CD4-positive, alpha-beta T cell (primary cell): ENCODE measurements around the gene ADAMTS17. TPM values are rescaled to one million over a fixed set of nuclear protein-coding genes. Genes with fewer than 3 reads are reported as not detected.

Source experiments
- ATAC-seq: fragments of 200-7000 bp; cut with Tn5 transposase; one replicate; pipeline ENCODE4 v1.10.0; 2022; ENCODE audit warnings: mild to moderate bottlenecking; ENCODE audit not compliant: poor library complexity
- CTCF ChIA-PET: fragments of 350-600 bp; sonication (Branson Sonifier 250); formaldehyde crosslinking; loops from one replicate; lab custom pipeline; 2021; ENCODE audit warnings: antibody characterized with exemption, inconsistent platforms; lab: Charles Lee
- POLR2A ChIA-PET: fragments of 350-600 bp; sonication (Branson Sonifier 250); formaldehyde crosslinking; loops from one replicate; lab custom pipeline; 2021; ENCODE audit warnings: antibody characterized with exemption, inconsistent platforms; lab: Charles Lee
- DNase-seq, 14 experiments: peaks; one replicate each; pipeline ENCODE4 v3.0.0-alpha.2; 2013 to 2020; ENCODE audit warnings: mixed read lengths in 2 of 14
- H3K27ac ChIP-seq, 2 donors: one replicate each; pipeline versions ENCODE4 v1.5.1 to v1.7.0; 2013; ENCODE audit warnings: low read length in 2 of 2, low read depth in 1 of 2, mild to moderate bottlenecking in 1 of 2
- H3K27me3 ChIP-seq, 2 experiments: 1 replicate in 1 of 2; 2 replicates in 1 of 2; pipeline versions ENCODE4 v1.6.1 to v1.7.0; 2013; ENCODE audit warnings: low read length in 2 of 2, control low read depth in 1 of 2, mild to moderate bottlenecking in 1 of 2, moderate library complexity in 1 of 2; ENCODE audit not compliant: insufficient read depth in 2 of 2, control insufficient read depth in 1 of 2
- H3K36me3 ChIP-seq: one replicate; pipeline ENCODE4 v1.6.1; 2013; ENCODE audit warnings: low read length, control low read depth; ENCODE audit not compliant: insufficient read depth
- H3K4me1 ChIP-seq: one replicate; pipeline ENCODE4 v1.6.1; 2013; ENCODE audit warnings: low read length, control low read depth; ENCODE audit not compliant: insufficient read depth
- H3K4me3 ChIP-seq: one replicate; pipeline ENCODE4 v1.5.1; 2013; ENCODE audit warnings: mild to moderate bottlenecking, low read length, moderate library complexity
- H3K9me3 ChIP-seq, 2 experiments: 1 replicate in 1 of 2; 2 replicates in 1 of 2; pipeline versions ENCODE4 v1.6.1 to v1.7.0; 2013; ENCODE audit warnings: low read length in 2 of 2, mild to moderate bottlenecking in 2 of 2, control low read depth in 1 of 2, moderate library complexity in 1 of 2; ENCODE audit not compliant: control insufficient read depth in 1 of 2, insufficient read depth in 1 of 2
- H3K27ac Mint-ChIP-seq: one replicate; pipeline ENCODE4 v1.8.0; 2020; ENCODE audit warnings: mixed read lengths
- H3K27me3 Mint-ChIP-seq: one replicate; pipeline ENCODE4 v1.8.0; 2021; ENCODE audit warnings: mixed read lengths
- H3K36me3 Mint-ChIP-seq: one replicate; pipeline ENCODE4 v1.8.0; 2021; ENCODE audit warnings: low read depth, mixed read lengths
- H3K4me1 Mint-ChIP-seq: one replicate; pipeline ENCODE4 v1.8.0; 2021; ENCODE audit warnings: low read depth, mixed read lengths
- H3K4me3 Mint-ChIP-seq: one replicate; pipeline ENCODE4 v1.8.0; 2020; ENCODE audit warnings: mild to moderate bottlenecking, mixed read lengths
- H3K9me3 Mint-ChIP-seq: one replicate; pipeline ENCODE4 v1.8.0; 2020; ENCODE audit warnings: mixed read lengths
- intact Hi-C, 2 experiments: fragments of 100-400 bp; cut with DNase I in 1 of 2; cut with micrococcal nuclease in 1 of 2; formaldehyde crosslinking; loops; one replicate each; pipeline versions ENCODE4 v1.15.1 to v1.9.0; 2023 to 2025; cut with DNase I, micrococcal nuclease
- total RNA-seq, 174 experiments: library from RNA in 2 of 174; stranded (reverse) in 2 of 174; gene quantifications; one replicate each; pipeline ENCODE4 v1.2.3 and lab custom pipeline; 2021 to 2026
- TF ChIP-seq, protein P1 (sequence below): fragments of 200-600 bp; IDR thresholded peaks from one replicate; pipeline ENCODE4 v1.8.0; 2022; ENCODE audit warnings: antibody characterized with exemption, mild to moderate bottlenecking

The ADAMTS17 gene
- total RNA-seq, 2 experiments from 2014 or later: 9.9 to 13.2 TPM

DNA sequence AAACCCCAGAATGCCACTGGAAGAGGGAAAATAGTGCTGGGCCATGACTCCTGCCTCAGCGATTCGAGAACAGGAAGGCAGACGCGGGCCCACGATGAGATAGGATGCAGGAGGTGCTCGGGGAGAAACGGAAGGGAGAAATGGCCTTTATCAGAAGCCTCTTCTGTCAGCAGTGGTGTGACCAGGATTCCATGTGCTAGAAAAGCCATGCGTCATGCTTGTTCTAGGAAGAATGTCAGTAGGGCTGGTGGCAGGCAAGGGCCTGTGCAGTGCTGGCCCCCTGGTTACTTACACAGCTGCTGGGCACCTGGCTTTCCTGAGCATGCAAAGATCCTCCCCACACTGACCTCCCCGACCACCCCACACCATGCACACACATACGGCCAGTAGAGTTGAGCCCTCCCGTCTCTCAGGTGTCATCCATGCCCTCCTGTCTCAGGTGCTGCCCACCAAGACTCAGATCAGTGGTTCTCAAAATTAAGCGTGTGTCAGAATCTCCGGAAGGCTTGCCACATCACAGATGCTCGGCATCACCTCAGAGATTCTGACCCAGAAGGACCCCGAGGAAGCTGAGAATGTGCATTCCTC is 106.7 kb downstream of the ADAMTS17 start:
- Histone ChIP-seq H3K4me1 (peaks cover 4% of the 10 kb centered on the region), H3K27ac (no peak overlapping the region), H3K4me3 (no peak overlapping the region), H3K9me3 (peaks cover 0 to 3% of the 10 kb centered on the region in 2 experiments), H3K27me3 (no peaks in the 10 kb centered on the region), H3K36me3 (no peaks in the 10 kb centered on the region)
- ChIA-PET CTCF (no interaction called here), POLR2A (no interaction called here)
- TF ChIP-seq, protein P1, sequence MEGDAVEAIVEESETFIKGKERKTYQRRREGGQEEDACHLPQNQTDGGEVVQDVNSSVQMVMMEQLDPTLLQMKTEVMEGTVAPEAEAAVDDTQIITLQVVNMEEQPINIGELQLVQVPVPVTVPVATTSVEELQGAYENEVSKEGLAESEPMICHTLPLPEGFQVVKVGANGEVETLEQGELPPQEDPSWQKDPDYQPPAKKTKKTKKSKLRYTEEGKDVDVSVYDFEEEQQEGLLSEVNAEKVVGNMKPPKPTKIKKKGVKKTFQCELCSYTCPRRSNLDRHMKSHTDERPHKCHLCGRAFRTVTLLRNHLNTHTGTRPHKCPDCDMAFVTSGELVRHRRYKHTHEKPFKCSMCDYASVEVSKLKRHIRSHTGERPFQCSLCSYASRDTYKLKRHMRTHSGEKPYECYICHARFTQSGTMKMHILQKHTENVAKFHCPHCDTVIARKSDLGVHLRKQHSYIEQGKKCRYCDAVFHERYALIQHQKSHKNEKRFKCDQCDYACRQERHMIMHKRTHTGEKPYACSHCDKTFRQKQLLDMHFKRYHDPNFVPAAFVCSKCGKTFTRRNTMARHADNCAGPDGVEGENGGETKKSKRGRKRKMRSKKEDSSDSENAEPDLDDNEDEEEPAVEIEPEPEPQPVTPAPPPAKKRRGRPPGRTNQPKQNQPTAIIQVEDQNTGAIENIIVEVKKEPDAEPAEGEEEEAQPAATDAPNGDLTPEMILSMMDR: no peak
- no peak for DNase-seq
- no peaks in the 10 kb centered on the region for H3K9me3 Mint-ChIP-seq
- no peak overlapping the region for H3K27ac Mint-ChIP-seq
- no peaks in the 10 kb centered on the region for H3K36me3 Mint-ChIP-seq
- intact Hi-C loops: no loop called here
- peaks cover 5% of the 10 kb centered on the region for H3K4me1 Mint-ChIP-seq
- no peak for ATAC-seq
- no peak overlapping the region for H3K4me3 Mint-ChIP-seq
- H3K27me3 Mint-ChIP-seq: no peaks in the 10 kb centered on the region

DNA sequence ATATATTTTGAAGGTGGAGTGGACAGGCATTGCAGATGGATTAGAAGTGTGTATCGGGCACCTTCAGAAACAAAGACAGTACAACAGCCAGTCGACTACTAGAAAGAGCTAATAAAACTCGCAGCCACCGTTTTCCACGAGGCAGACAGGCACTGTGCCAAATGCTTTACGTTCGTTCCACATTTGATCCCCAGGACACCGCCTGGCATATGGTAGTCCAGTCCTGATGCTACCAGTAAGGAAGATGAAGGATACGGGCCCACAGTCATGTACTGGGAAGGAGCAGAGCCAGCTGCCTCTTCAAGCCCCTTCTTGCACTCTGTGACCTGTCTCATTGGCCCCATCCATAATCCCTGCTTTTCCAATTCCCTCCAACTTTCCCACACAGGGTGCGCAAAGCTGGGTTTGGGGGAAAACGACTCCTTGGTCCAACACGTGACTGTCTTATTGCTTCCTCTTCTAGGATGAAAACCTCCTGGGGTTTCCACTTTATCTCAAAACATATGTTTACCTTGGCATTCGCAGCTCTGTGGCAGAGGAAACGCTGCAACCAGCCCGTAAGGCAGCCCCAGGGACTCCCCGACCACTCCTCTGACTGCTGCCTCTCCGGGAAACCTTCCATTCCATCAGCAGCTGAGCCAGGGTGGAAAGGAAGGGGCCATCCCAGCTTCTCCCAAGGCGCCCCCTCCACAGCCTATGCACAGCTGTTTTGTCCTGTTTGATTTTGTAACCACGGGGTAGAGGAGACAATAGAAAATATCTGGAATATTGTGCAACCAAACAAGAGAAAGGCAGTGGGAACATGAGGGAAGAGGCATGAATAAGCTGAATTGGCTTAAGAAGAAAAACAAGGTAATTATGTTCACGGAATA is 107.4 kb downstream of the ADAMTS17 start:
- Histone ChIP-seq H3K4me3 (no peak overlapping the region), H3K27ac (no peak overlapping the region), H3K27me3 (no peaks in the 10 kb centered on the region), H3K9me3 (no peaks in the 10 kb centered on the region), H3K36me3 (no peaks in the 10 kb centered on the region), H3K4me1 (peaks cover 11% of the 10 kb centered on the region)
- Mint-ChIP-seq H3K27ac (no peak overlapping the region), H3K4me3 (no peak overlapping the region), H3K27me3 (no peaks in the 10 kb centered on the region), H3K36me3 (no peaks in the 10 kb centered on the region), H3K4me1 (peaks cover 13% of the 10 kb centered on the region), H3K9me3 (no peaks in the 10 kb centered on the region)
- ChIA-PET POLR2A (no interaction called here), CTCF (no interaction called here)
- TF ChIP-seq, protein P1: no peak
- intact Hi-C loops: loop anchor here in 1 of 2 experiments (5.0 kb wide), 1 partner anchor 93 kb away; no protein-coding TSS in a partner anchor
- DNase-seq (no peak), ATAC-seq (no peak)

DNA sequence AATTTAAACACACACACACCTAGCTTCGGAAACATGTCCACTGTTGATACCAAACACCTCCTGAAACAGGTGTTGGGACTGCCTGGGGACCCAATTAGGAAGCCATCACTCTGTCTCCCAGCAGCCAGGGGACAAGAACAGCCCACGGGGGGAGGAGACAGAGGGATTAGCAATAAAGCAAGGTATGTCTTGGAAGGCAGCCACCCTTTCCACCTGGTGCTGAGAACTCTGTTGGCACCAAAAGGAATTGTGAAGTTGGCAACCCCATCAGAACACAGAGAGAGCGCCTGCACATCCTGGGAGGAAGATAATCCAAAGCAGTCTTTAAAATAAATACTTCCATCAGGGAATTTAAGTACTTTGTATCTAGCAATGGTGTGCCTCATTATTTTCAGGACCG is 111.0 kb downstream of the ADAMTS17 start:
- ATAC-seq (no peak), DNase-seq (no peak)
- H3K27ac Mint-ChIP-seq: no peak overlapping the region
- no peaks in the 10 kb centered on the region for H3K9me3 ChIP-seq
- no peaks in the 10 kb centered on the region for H3K27me3 Mint-ChIP-seq
- H3K36me3 Mint-ChIP-seq: no peaks in the 10 kb centered on the region
- TF ChIP-seq, protein P1: no peak
- POLR2A ChIA-PET: no interaction called here
- no peaks in the 10 kb centered on the region for H3K36me3 ChIP-seq
- intact Hi-C loops: loop anchor here in 1 of 2 experiments (5.0 kb wide), 1 partner anchor 97 kb away; no protein-coding TSS in a partner anchor
- no peak overlapping the region for H3K4me3 ChIP-seq
- no peaks in the 10 kb centered on the region for H3K27me3 ChIP-seq
- peaks cover 17% of the 10 kb centered on the region for H3K4me1 Mint-ChIP-seq
- CTCF ChIA-PET: no interaction called here
- H3K4me3 Mint-ChIP-seq: no peak overlapping the region
- peaks cover 12% of the 10 kb centered on the region for H3K4me1 ChIP-seq
- no peaks in the 10 kb centered on the region for H3K9me3 Mint-ChIP-seq
- H3K27ac ChIP-seq: no peak overlapping the region
